ENCODE data around the gene SV2C.

The SV2C gene

DNA sequence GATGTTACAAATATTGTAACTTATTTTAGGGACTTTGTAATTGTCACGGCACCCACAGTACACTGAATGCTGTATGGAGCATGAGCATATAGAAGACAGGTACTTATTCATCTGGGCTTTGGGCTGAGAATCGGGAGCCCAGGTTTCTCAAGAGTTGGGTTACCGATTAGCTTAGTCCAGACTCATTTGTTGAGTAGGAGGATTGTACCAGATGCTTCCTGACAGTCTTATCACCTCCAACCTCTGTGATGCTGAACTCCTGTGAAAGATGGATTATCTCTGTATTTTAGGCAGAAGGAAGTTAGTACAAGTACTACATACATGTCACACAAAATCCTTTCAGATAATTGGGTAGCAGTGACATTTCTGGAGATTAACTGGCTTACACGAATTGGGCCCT, 79.2 kb downstream of the SV2C start:
- no peak overlapping the region for H3K9ac ChIP-seq (ENCODE audit: low read depth in 1 of 2, low read length in 2 of 2)
- no peaks in the 10 kb centered on the region for H3K4me1 ChIP-seq (ENCODE audit: control insufficient read depth in 1 of 2, insufficient read depth in 2 of 2, low read length in 2 of 2)
- H3K4me3 ChIP-seq (ENCODE audit: low read depth in 1 of 2, low read length in 2 of 2): no peak overlapping the region
- peaks cover 0 to 4% of the 10 kb centered on the region in 2 donors for H3K27me3 ChIP-seq (ENCODE audit: control insufficient read depth in 1 of 2, insufficient read depth in 2 of 2, low read length in 2 of 2)
- no peak overlapping the region for H3K27ac ChIP-seq (ENCODE audit: low read depth, low read length)
- no peaks in the 10 kb centered on the region for H3K36me3 ChIP-seq (ENCODE audit: control insufficient read depth in 1 of 2, insufficient read depth in 2 of 2, low read length in 2 of 2)
- no peaks in the 10 kb centered on the region for H3K9me3 ChIP-seq (ENCODE audit: control insufficient read depth in 1 of 2, low read length in 2 of 2)

DNA sequence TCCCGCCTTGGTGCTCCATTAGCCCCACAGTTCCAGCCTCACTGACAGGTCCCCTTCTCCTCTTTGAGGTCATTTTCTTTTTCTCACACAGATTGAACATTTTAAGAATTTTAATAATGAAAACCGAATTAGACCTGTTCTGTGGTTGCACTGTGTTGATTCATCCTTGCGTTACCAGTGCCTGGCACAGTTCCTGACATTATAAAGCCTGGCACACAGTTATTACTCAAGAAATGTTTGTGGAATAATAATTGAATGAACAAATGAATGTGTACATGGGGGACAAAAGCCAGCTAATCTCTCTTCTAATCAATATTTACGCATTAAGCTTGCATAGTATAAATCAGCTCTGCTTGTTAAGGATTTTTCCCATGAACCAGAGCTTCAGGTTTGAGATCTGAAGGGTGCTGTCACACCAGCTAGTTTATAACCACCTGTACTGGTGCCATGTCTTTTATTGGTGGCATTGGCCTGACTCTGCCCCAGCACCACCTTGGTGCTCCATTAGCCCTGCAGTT, 80.0 kb downstream of the SV2C start:
- no peaks in the 10 kb centered on the region for H3K9me3 ChIP-seq (ENCODE audit: control insufficient read depth in 1 of 2, low read length in 2 of 2)
- no peak overlapping the region for H3K27ac ChIP-seq (ENCODE audit: low read depth, low read length)
- peaks cover 0 to 4% of the 10 kb centered on the region in 2 donors for H3K27me3 ChIP-seq (ENCODE audit: control insufficient read depth in 1 of 2, insufficient read depth in 2 of 2, low read length in 2 of 2)
- H3K4me1 ChIP-seq (ENCODE audit: control insufficient read depth in 1 of 2, insufficient read depth in 2 of 2, low read length in 2 of 2): no peaks in the 10 kb centered on the region
- H3K36me3 ChIP-seq (ENCODE audit: control insufficient read depth in 1 of 2, insufficient read depth in 2 of 2, low read length in 2 of 2): no peaks in the 10 kb centered on the region
- H3K4me3 ChIP-seq (ENCODE audit: low read depth in 1 of 2, low read length in 2 of 2): no peak overlapping the region
- H3K9ac ChIP-seq (ENCODE audit: low read depth in 1 of 2, low read length in 2 of 2): no peak overlapping the region

GRCh38 chr5:76165029-76165428, 81.8 kb downstream of the SV2C start:
- Histone ChIP-seq H3K9me3 (ENCODE audit: control insufficient read depth in 1 of 2, low read length in 2 of 2) (no peaks in the 10 kb centered on the region), H3K4me3 (ENCODE audit: low read depth in 1 of 2, low read length in 2 of 2) (no peak overlapping the region), H3K36me3 (ENCODE audit: control insufficient read depth in 1 of 2, insufficient read depth in 2 of 2, low read length in 2 of 2) (no peaks in the 10 kb centered on the region), H3K4me1 (ENCODE audit: control insufficient read depth in 1 of 2, insufficient read depth in 2 of 2, low read length in 2 of 2) (no peaks in the 10 kb centered on the region), H3K27me3 (ENCODE audit: control insufficient read depth in 1 of 2, insufficient read depth in 2 of 2, low read length in 2 of 2) (peaks cover 0 to 4% of the 10 kb centered on the region in 2 donors), H3K27ac (ENCODE audit: low read depth, low read length) (no peak overlapping the region), H3K9ac (ENCODE audit: low read depth in 1 of 2, low read length in 2 of 2) (no peak overlapping the region)

DNA sequence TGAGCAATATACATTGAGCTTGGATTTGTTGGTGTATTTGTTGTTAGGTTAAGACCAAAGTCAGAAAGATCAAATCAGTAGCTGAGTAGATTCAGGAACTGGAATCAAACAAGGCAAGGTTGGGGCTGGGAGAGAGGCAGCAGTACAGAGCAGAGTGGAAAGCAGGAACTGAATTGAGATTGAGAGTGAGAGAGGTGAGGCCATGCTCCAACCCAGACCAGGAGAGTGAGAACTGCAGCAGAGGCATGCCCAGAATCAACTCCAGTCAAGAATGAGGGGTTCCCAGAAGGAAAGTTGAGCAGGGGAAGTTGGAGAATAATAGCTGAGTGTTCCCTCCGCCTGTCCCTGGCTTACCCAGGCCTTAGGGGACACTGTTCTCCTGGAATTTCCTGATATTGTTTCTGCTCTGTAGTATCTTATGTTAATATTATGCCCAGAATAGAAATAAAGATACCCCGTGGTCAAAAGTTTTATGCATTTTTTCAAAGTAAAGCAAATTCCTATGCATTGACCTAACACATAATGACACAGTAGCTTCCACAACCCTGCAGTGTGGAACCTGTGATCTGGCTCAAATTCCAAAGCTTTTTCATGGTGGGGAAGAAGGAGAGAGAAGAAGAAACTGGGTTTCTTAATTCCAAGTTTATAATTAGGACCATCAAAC, 82.7 kb downstream of the SV2C start:
- H3K9me3 ChIP-seq (ENCODE audit: control insufficient read depth in 1 of 2, low read length in 2 of 2): no peaks in the 10 kb centered on the region
- no peak overlapping the region for H3K4me3 ChIP-seq (ENCODE audit: low read depth in 1 of 2, low read length in 2 of 2)
- peaks cover 0 to 4% of the 10 kb centered on the region in 2 donors for H3K27me3 ChIP-seq (ENCODE audit: control insufficient read depth in 1 of 2, insufficient read depth in 2 of 2, low read length in 2 of 2)
- H3K36me3 ChIP-seq (ENCODE audit: control insufficient read depth in 1 of 2, insufficient read depth in 2 of 2, low read length in 2 of 2): no peaks in the 10 kb centered on the region
- no peaks in the 10 kb centered on the region for H3K4me1 ChIP-seq (ENCODE audit: control insufficient read depth in 1 of 2, insufficient read depth in 2 of 2, low read length in 2 of 2)
- no peak overlapping the region for H3K9ac ChIP-seq (ENCODE audit: low read depth in 1 of 2, low read length in 2 of 2)
- no peak overlapping the region for H3K27ac ChIP-seq (ENCODE audit: low read depth, low read length)

- Histone ChIP-seq H3K9ac (ENCODE audit: low read depth in 1 of 2, low read length in 2 of 2) (no peak overlapping the region), H3K9me3 (ENCODE audit: control insufficient read depth in 1 of 2, low read length in 2 of 2) (no peaks in the 10 kb centered on the region), H3K27ac (ENCODE audit: low read depth, low read length) (no peak overlapping the region)
Observed at GRCh38 chr5:76166886-76167576, 83.8 kb downstream of the SV2C start.

DNA sequence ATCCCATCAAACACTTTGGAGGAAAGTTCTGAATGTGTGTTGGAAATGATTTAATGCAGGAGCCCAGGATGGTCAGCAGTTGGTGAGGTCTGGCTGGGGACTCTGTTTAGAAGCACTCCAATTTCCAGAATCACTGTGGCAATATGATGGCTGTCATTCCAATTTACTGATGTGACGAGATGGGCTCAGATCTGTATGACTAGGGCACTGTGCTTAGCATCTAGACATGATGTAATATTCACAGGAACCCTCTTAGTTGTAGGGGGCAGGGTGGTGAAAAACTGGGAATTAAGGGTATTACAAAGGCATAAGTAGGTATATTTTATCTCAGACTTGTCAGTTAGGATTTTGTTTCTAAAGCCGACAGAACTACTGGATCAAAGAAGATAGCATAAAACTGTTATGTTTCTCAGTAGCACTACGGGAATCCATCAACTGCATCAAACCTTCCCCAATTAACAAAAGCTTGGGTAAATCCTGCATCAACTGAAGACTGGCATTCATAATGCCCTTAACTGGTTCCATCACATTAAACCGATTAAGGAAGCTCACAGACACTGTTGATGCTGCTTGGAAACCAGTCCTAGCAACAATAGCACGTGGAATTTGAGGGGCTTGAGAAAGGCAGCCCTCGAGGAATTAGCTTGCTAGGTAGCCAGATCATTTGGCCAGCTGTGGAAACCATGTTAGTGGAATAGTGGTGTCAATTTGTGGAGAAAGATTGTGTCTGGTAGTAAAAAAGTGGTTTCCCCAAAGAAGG, 86.1 kb downstream of the SV2C start:
- H3K4me3 ChIP-seq (ENCODE audit: low read depth in 1 of 2, low read length in 2 of 2): no peak overlapping the region
- H3K27me3 ChIP-seq (ENCODE audit: control insufficient read depth in 1 of 2, insufficient read depth in 2 of 2, low read length in 2 of 2): no peaks in the 10 kb centered on the region
- H3K9ac ChIP-seq (ENCODE audit: low read depth in 1 of 2, low read length in 2 of 2): no peak overlapping the region
- no peak overlapping the region for H3K27ac ChIP-seq (ENCODE audit: low read depth, low read length)
- no peaks in the 10 kb centered on the region for H3K4me1 ChIP-seq (ENCODE audit: control insufficient read depth in 1 of 2, insufficient read depth in 2 of 2, low read length in 2 of 2)
- no peaks in the 10 kb centered on the region for H3K9me3 ChIP-seq (ENCODE audit: control insufficient read depth in 1 of 2, low read length in 2 of 2)
- H3K36me3 ChIP-seq (ENCODE audit: control insufficient read depth in 1 of 2, insufficient read depth in 2 of 2, low read length in 2 of 2): no peaks in the 10 kb centered on the region

More at GRCh38 chr5:76166886-76167576, 83.8 kb downstream of the SV2C start:
- H3K36me3 ChIP-seq (ENCODE audit: control insufficient read depth in 1 of 2, insufficient read depth in 2 of 2, low read length in 2 of 2): no peaks in the 10 kb centered on the region
- peaks cover 0 to 4% of the 10 kb centered on the region in 2 donors for H3K27me3 ChIP-seq (ENCODE audit: control insufficient read depth in 1 of 2, insufficient read depth in 2 of 2, low read length in 2 of 2)
- no peak overlapping the region for H3K4me3 ChIP-seq (ENCODE audit: low read depth in 1 of 2, low read length in 2 of 2)
- no peaks in the 10 kb centered on the region for H3K4me1 ChIP-seq (ENCODE audit: control insufficient read depth in 1 of 2, insufficient read depth in 2 of 2, low read length in 2 of 2)

DNA sequence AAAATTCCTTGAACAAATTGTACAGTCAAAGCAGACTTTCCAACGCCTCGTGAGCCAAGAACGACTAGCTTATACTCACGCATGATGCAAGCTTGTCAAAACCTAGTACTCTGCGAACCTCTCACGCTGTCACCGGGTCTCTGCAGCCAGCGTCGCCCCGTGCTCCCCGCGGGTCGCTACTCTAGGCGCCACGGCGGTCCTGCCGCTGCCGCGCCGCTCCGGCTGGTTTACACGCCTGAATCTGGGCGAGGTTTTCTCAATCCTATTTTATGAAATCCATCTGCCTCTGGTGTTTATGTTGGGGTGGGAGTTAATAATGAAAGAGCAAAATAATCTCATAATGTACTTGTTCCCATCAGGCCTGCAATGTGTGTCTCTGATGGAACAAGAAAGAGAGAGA, 90.9 kb downstream of the SV2C start:
- H3K9me3 ChIP-seq (ENCODE audit: control insufficient read depth in 1 of 2, low read length in 2 of 2): no peaks in the 10 kb centered on the region
- no peak overlapping the region for H3K4me3 ChIP-seq (ENCODE audit: low read depth in 1 of 2, low read length in 2 of 2)
- H3K27me3 ChIP-seq (ENCODE audit: control insufficient read depth in 1 of 2, insufficient read depth in 2 of 2, low read length in 2 of 2): no peaks in the 10 kb centered on the region
- H3K36me3 ChIP-seq (ENCODE audit: control insufficient read depth in 1 of 2, insufficient read depth in 2 of 2, low read length in 2 of 2): no peaks in the 10 kb centered on the region
- H3K27ac ChIP-seq (ENCODE audit: low read depth, low read length): no peak overlapping the region
- peaks cover 0 to 7% of the 10 kb centered on the region in 2 donors for H3K4me1 ChIP-seq (ENCODE audit: control insufficient read depth in 1 of 2, insufficient read depth in 2 of 2, low read length in 2 of 2)
- no peak overlapping the region for H3K9ac ChIP-seq (ENCODE audit: low read depth in 1 of 2, low read length in 2 of 2)

- Histone ChIP-seq H3K9ac (ENCODE audit: low read depth in 1 of 2, low read length in 2 of 2) (no peak overlapping the region), H3K36me3 (ENCODE audit: control insufficient read depth in 1 of 2, insufficient read depth in 2 of 2, low read length in 2 of 2) (no peaks in the 10 kb centered on the region), H3K27me3 (ENCODE audit: control insufficient read depth in 1 of 2, insufficient read depth in 2 of 2, low read length in 2 of 2) (no peaks in the 10 kb centered on the region), H3K9me3 (ENCODE audit: control insufficient read depth in 1 of 2, low read length in 2 of 2) (no peaks in the 10 kb centered on the region), H3K27ac (ENCODE audit: low read depth, low read length) (no peak overlapping the region), H3K4me1 (ENCODE audit: control insufficient read depth in 1 of 2, insufficient read depth in 2 of 2, low read length in 2 of 2) (peaks cover 0 to 7% of the 10 kb centered on the region in 2 donors), H3K4me3 (ENCODE audit: low read depth in 1 of 2, low read length in 2 of 2) (no peak overlapping the region)
Observed at GRCh38 chr5:76175051-76175666, 92.0 kb downstream of the SV2C start.

DNA sequence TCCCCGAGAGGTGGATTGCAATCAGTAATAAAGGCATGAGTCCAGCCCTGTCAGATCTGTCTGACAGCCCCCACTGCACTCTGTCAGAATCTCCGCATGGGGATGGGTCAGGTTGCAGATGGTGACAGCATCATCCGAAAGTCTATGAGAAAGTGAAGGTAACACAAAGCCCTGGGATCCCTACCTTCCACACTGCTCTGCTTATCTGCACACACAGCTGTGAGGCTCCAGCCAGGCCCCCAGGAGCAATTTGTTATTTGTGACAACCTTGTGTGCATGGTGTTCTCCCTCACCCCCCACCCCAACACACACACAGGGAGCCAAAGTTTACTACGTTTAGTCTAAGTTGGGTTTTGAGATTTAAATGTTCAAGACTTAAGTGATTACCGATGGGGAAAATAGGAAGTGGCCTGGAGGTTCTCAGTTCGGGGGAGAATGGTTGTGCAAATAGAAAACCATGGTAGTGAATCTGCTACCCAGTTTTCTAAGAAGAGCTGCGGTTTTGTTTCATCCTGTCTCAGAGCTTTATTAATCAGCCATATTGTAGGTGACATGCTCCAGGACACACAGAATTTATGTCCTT, 92.7 kb downstream of the SV2C start:
- Histone ChIP-seq H3K4me3 (ENCODE audit: low read depth in 1 of 2, low read length in 2 of 2) (no peak overlapping the region), H3K9ac (ENCODE audit: low read depth in 1 of 2, low read length in 2 of 2) (no peak overlapping the region), H3K36me3 (ENCODE audit: control insufficient read depth in 1 of 2, insufficient read depth in 2 of 2, low read length in 2 of 2) (no peaks in the 10 kb centered on the region), H3K27ac (ENCODE audit: low read depth, low read length) (no peak overlapping the region), H3K4me1 (ENCODE audit: control insufficient read depth in 1 of 2, insufficient read depth in 2 of 2, low read length in 2 of 2) (peaks cover 0 to 7% of the 10 kb centered on the region in 2 donors), H3K27me3 (ENCODE audit: control insufficient read depth in 1 of 2, insufficient read depth in 2 of 2, low read length in 2 of 2) (no peaks in the 10 kb centered on the region), H3K9me3 (ENCODE audit: control insufficient read depth in 1 of 2, low read length in 2 of 2) (no peaks in the 10 kb centered on the region)
